ENCODE results near the gene C10orf120.

DNA sequence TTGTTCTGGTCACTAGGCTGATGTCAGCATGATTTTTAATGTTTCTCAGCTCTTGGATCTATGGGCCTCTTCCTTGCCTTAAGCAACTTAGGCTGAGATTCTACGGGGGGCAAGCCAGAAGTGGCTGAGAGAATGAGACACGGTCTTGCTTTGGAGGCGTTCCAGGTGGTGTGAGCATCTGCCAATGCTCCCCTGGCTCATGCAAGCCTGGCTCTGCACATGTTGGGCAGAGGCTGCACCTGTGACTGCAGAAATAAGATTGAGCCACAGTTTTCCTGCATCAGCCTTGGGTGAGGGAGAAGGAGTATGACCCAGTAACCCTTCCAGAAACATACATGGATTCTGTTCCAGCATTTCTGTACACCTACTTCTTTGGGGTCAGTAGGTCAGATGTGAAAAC lies 41.9 kb downstream of the C10orf120 start:
- TF ChIP-seq, protein P1, sequence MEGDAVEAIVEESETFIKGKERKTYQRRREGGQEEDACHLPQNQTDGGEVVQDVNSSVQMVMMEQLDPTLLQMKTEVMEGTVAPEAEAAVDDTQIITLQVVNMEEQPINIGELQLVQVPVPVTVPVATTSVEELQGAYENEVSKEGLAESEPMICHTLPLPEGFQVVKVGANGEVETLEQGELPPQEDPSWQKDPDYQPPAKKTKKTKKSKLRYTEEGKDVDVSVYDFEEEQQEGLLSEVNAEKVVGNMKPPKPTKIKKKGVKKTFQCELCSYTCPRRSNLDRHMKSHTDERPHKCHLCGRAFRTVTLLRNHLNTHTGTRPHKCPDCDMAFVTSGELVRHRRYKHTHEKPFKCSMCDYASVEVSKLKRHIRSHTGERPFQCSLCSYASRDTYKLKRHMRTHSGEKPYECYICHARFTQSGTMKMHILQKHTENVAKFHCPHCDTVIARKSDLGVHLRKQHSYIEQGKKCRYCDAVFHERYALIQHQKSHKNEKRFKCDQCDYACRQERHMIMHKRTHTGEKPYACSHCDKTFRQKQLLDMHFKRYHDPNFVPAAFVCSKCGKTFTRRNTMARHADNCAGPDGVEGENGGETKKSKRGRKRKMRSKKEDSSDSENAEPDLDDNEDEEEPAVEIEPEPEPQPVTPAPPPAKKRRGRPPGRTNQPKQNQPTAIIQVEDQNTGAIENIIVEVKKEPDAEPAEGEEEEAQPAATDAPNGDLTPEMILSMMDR (IDR thresholded peaks at IDR 0.05): no peak
- no peak for TF ChIP-seq POLR2A (IDR thresholded peaks at IDR 0.05)
